ENCODE data around the gene TTC16. TPM values are rescaled to one million over a fixed set of nuclear protein-coding genes. Genes with fewer than 3 reads are reported as not detected.

The TTC16 gene
- total and polyA plus RNA-seq, 2 experiments from 2014 or later: not detected

GRCh38 chr9:127751269-127752054, 35.6 kb downstream of the TTC16 start:
- no peak overlapping the region for H3K4me2 ChIP-seq
- no peak for TF ChIP-seq EZH2 (IDR thresholded peaks at IDR 0.05; ENCODE audit: borderline replicate concordance)
- no peak for TF ChIP-seq EZH2phosphoT487 (IDR thresholded peaks at IDR 0.05; ENCODE audit: low read depth, severe bottlenecking, unreplicated experiment)
- no peak for TF ChIP-seq CTCF (IDR thresholded peaks at IDR 0.05; ENCODE audit: poor library complexity)

DNA sequence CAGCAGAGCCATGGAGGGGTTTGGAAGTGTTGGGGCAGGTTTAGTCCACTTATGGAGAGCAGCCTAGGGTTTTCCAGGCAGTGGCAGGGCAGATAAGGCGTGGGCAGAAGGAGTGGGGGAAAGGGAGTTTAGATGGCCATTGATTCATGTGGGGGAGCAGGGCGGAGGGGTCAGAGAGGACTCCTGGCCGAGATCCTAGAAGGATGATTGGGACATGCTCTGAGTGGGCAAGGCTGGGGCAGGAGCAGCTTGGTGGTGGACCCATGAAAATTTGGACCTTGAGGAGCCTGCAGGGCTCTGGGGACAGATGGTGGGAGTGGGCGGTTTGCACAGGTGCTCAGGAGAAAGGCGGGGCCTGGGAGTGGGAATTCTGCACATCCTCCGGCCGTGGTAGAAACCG, 37.3 kb downstream of the TTC16 start:
- no peaks in the 10 kb centered on the region for H3K9me3 ChIP-seq (ENCODE audit: low read depth)
- H4K20me1 ChIP-seq (ENCODE audit: insufficient read depth, poor library complexity, severe bottlenecking): no peaks in the 10 kb centered on the region
- no peaks in the 10 kb centered on the region for H3K36me3 ChIP-seq (replicated peaks; ENCODE audit: insufficient read depth, low read depth)
- no peaks in the 10 kb centered on the region for H3K4me1 ChIP-seq (ENCODE audit: insufficient read depth)
- 79% methylated on average over 8 of the region's 8 CpGs for WGBS (ENCODE audit: low lambda C conversion rate, missing lambda C conversion rate)
- no peak for DNase-seq (ENCODE audit: low spot score)
- TF ChIP-seq CTCF (IDR thresholded peaks at IDR 0.05; ENCODE audit: poor library complexity): no peak
- TF ChIP-seq EZH2 (IDR thresholded peaks at IDR 0.05; ENCODE audit: borderline replicate concordance): no peak
- no peak for TF ChIP-seq EZH2phosphoT487 (IDR thresholded peaks at IDR 0.05; ENCODE audit: low read depth, severe bottlenecking, unreplicated experiment)
- H3K4me3 ChIP-seq: no peak overlapping the region
- no peak overlapping the region for H2AFZ ChIP-seq
- peaks cover 43% of the 10 kb centered on the region for H3K27me3 ChIP-seq
- no peaks in the 10 kb centered on the region for H3K79me2 ChIP-seq
- H3K4me2 ChIP-seq: no peak overlapping the region
- no peaks in the 10 kb centered on the region for H3K9me2 ChIP-seq (replicated peaks; ENCODE audit: insufficient read depth)
- no peak overlapping the region for H3K27ac ChIP-seq

More at GRCh38 chr9:127751269-127752054, 35.6 kb downstream of the TTC16 start:
- H3K4me1 ChIP-seq (ENCODE audit: insufficient read depth): no peaks in the 10 kb centered on the region
- H3K79me2 ChIP-seq: no peaks in the 10 kb centered on the region
- H2AFZ ChIP-seq: no peak overlapping the region
- peaks cover 43% of the 10 kb centered on the region for H3K27me3 ChIP-seq
- H3K9me2 ChIP-seq (replicated peaks; ENCODE audit: insufficient read depth): no peaks in the 10 kb centered on the region
- H4K20me1 ChIP-seq (ENCODE audit: insufficient read depth, poor library complexity, severe bottlenecking): no peaks in the 10 kb centered on the region
- H3K27ac ChIP-seq: no peak overlapping the region
- no peaks in the 10 kb centered on the region for H3K9me3 ChIP-seq (ENCODE audit: low read depth)
- WGBS (ENCODE audit: low lambda C conversion rate, missing lambda C conversion rate): 23% methylated on average over 10 of the region's 10 CpGs
- no peak overlapping the region for H3K4me3 ChIP-seq
- peak; percentile 64 for DNase-seq (ENCODE audit: low spot score)
- H3K36me3 ChIP-seq (replicated peaks; ENCODE audit: insufficient read depth, low read depth): no peaks in the 10 kb centered on the region

DNA sequence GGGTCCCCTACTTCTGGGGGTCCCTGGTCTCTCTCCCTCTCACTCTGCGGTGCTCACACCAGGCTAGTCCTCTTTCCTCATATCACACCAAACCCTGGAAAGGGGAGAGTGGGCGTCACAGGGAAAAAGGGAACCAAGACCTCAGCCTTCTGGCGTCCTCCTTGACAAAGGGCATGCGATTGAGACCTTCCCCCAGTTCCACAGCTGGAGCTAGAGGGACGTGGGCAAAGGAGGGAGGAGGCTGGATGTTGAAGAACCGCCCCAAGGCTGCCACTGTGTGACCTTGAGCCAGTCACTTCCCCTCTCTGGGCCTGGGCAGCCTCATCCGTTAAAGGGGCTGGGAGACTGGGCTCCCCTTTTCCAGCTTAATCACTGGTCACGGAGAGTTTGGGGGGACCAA, 37.7 kb downstream of the TTC16 start:
- Histone ChIP-seq H3K4me1 (ENCODE audit: insufficient read depth) (no peaks in the 10 kb centered on the region), H3K27me3 (peaks cover 43% of the 10 kb centered on the region), H3K4me3 (no peak overlapping the region), H3K9me3 (ENCODE audit: low read depth) (no peaks in the 10 kb centered on the region), H3K27ac (no peak overlapping the region), H2AFZ (no peak overlapping the region), H3K79me2 (no peaks in the 10 kb centered on the region), H3K9me2 (replicated peaks; ENCODE audit: insufficient read depth) (no peaks in the 10 kb centered on the region), H4K20me1 (ENCODE audit: insufficient read depth, poor library complexity, severe bottlenecking) (no peaks in the 10 kb centered on the region), H3K4me2 (no peak overlapping the region), H3K36me3 (replicated peaks; ENCODE audit: insufficient read depth, low read depth) (no peaks in the 10 kb centered on the region)
- no peak for TF ChIP-seq CTCF (IDR thresholded peaks at IDR 0.05; ENCODE audit: poor library complexity)
- no peak for TF ChIP-seq EZH2phosphoT487 (IDR thresholded peaks at IDR 0.05; ENCODE audit: low read depth, severe bottlenecking, unreplicated experiment)
- TF ChIP-seq EZH2 (IDR thresholded peaks at IDR 0.05; ENCODE audit: borderline replicate concordance): no peak
- DNase-seq (ENCODE audit: low spot score): no peak
- WGBS (ENCODE audit: low lambda C conversion rate, missing lambda C conversion rate): 63% methylated on average over 8 of the region's 8 CpGs

Data from hepatocyte (in vitro differentiated cells).